ENCODE results near the gene INTS6L.

Gene INTS6L, protein sequence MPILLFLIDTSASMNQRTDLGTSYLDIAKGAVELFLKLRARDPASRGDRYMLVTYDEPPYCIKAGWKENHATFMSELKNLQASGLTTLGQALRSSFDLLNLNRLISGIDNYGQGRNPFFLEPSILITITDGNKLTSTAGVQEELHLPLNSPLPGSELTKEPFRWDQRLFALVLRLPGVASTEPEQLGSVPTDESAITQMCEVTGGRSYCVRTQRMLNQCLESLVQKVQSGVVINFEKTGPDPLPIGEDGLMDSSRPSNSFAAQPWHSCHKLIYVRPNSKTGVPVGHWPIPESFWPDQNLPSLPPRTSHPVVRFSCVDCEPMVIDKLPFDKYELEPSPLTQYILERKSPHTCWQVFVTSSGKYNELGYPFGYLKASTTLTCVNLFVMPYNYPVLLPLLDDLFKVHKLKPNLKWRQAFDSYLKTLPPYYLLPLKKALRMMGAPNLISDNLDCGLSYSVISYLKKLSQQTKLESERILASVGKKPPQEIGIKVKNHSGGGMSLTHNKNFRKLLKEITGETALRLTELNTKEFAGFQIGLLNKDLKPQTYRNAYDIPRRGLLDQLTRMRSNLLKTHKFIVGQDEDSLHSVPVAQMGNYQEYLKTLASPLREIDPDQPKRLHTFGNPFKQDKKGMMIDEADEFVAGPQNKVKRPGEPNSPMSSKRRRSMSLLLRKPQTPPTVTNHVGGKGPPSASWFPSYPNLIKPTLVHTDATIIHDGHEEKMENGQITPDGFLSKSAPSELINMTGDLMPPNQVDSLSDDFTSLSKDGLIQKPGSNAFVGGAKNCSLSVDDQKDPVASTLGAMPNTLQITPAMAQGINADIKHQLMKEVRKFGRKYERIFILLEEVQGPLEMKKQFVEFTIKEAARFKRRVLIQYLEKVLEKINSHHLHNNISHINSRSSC

GRCh38 chrX:135520553-135521404 is at the start of gene INTS6L:
INTS6L (plus strand) TSS chrX:135520660; CDS start chrX:135520993, 333 bp downstream.
- peak; percentile 89 for DNase-seq (ENCODE audit: low spot score)

DNA sequence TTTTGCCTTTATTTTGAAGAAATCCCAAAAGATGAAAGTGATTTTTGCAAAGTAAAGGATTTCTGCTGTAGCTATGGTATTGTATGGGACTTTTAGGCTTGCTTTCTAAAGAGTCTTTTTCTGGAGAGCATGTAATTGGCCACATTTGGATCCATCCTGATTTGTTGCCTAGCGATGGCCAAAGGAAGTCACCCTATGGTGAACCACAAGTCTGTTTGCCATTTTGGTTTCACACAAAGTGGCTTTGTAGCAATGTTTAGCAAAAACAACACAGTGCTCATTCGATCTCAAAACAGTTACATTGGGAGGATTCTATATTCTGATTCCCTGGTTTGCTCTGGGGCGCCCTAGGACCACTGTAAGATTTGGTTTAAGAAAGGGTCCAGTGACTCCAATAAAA is 44.1 kb upstream of the INTS6L start:
- no peak for DNase-seq (ENCODE audit: low spot score)

DNA sequence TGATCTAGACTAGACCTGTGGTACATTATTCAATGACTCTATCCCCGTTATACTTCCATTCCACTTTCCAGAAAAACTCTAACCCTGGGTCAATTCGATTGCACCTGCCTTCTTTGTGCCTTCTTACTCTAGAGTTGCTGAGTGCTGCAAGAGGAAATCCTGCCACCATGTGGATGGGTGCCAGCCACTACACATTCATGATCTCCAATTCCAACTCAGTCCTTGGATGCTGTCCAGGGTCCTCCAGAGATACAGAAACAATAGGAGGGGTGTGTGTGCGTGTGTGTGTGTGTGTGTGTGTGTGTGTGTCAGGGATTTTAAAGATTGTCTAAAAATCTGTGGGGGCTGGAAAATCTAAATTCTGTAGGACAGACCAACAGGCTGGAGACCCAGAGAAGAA is 42.9 kb upstream of the INTS6L start:
- peak; percentile 63 for DNase-seq (ENCODE audit: low spot score)

GRCh38 chrX:135480076-135480475 is 40.4 kb upstream of the INTS6L start:
- no peak for DNase-seq (ENCODE audit: low spot score)

DNA sequence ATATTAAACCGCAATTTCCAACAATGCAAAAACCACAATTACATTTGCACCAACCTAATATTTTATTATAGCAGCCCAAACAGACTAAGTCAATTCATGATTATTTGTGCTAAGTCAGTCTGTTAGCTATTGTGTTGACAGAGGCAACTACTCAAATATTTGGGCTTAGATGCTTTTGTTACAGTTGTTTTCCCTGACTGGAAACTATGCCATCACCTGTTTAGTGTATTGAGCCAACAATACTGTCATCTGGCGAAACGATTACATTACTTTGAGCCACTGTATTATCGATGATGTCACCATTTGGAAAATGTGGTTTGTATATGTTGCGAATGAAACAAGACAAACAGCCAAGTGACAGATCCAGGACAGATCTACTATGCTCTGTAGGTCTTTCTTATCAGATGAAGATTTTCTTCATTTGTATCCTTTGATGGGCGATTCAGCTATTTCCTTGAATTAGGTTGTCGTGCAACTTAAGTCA is 38.7 kb upstream of the INTS6L start:
- no peak for DNase-seq (ENCODE audit: low spot score)

DNA sequence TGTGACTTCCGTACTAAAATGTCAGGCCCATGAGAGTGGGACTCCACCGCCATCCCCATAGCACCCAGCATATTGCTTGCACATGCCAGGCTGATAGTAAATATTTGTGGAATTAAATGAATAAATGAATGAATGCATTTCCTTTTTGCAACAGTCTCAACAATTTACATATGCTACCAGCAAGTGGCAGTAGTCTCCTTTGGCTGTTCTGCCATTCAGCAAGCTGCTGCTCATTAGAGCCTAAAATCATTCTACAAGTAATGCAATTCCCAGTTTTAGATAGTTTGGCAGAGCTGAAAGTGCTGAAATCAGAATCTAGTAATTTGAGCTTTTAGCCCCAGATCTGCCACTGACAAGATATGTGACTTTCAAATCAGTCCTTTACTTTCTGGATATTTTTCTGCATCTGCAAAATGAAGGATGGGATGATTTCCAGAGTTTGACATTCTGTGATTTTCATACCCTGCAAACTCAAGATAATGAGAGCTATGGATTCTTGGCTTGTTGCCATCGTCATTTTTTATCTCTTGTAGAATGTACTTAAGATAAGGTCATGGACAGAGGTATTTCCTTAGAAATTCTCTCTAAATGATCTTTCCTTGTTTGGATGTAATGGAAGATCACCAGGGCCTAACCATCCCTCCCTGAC is 35.7 kb upstream of the INTS6L start:
- peak; percentile 14 for DNase-seq (ENCODE audit: low spot score)

DNA sequence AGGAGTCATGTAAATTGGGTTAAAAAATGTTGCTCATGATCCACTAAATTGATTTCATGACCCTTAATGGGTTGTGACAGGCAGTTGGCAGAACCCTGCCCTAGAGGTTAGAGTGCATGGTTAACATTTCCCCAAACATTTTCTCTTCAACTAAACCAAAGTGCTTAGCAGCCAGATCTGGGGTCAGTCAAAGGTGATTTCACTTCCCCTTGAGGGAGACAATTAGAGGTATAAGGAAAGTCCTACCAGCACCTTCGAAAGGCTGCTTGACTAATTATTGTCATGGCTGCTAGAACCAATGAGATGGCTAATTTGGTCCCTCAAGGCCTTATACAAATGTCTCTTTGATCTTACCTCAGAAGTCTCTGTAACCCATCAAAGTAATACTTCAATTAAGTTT is 30.9 kb upstream of the INTS6L start:
- no peak for DNase-seq (ENCODE audit: low spot score)

GRCh38 chrX:135490979-135491514 is 29.4 kb upstream of the INTS6L start:
- no peak for DNase-seq (ENCODE audit: low spot score)

DNA sequence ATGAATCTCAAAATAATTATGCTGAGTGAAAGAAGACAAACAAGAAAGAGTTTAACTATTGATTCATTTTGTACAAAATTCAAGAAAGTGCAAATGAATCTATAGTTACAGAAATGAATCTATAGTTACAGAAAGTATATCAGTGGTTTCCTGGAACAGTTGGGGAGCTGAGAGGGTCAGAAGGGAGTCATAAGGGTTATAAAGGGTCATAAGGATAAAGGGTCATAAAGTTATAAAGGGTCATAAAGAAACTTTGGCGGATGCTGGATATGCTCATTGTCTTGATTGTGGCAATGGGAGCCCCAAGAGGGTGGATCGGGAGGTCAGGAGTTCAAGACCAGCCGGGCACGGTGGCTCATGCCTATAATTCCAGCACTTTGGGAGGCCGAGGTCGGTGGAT is 26.0 kb upstream of the INTS6L start:
- no peak for DNase-seq (ENCODE audit: low spot score)

DNA sequence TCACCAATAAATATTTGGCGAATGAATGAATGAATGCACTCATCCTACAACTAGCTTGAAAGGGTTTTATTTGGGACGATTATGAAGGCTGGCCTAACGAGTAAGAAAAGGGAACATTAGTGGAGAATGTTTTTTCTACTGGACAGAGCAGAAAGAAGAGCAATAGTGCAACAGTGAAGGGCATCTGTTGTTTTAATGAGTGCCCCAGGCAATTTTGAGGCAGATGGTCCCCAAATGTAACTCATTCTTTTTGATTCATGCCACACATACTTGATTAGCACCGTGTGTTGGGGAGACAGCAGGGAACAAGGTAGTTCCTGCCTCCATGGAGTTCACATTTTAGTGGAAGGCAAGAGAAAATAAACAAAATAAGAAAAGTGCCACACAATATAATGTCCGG is 22.7 kb upstream of the INTS6L start:
- no peak for DNase-seq (ENCODE audit: low spot score)

DNA sequence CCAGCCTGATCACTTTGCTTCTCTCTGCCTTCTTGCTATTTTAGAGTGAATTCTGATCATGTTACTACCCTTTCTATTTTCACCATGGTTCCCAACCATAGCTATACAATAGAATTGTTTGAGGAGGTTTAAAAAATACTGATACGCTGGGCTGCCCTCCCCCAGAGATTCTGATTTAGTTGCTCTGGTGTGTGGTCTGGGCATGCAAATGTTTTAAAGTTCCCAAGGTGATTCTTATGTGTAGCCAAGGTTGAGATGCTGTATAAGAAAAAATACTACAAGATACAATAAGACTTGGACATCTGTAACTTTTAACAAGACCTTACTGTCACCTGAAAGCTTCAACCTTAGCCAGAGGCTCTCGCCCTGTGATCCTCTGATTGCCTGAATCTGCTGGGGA is 22.2 kb upstream of the INTS6L start:
- DNase-seq (ENCODE audit: low spot score) = no peak

DNA sequence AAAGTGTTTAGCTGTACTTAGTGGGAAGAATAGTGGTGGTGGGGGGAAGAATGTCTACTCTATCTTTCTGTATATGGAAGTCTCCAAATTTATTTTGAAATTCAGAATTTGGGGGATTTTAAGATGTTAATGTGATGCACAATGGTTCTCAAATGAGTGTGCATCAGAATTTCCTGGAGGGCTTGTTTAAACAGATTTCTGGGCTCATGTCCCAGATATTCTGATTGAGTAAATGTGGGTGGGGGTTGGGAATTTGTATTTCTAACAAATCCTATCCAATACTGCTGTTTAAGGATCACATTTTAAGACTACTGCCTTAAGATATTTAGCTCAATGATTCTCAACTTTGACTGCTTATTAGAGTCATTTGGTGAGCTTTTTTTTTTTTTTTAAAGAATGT is 15.1 kb upstream of the INTS6L start:
- no peak for DNase-seq (ENCODE audit: low spot score)

GRCh38 chrX:135509885-135510284 is 10.6 kb upstream of the INTS6L start:
- no peak for DNase-seq (ENCODE audit: low spot score)

GRCh38 chrX:135512508-135513129 is 7.8 kb upstream of the INTS6L start:
- no peak for DNase-seq (ENCODE audit: low spot score)

GRCh38 chrX:135513130-135513515 is 7.3 kb upstream of the INTS6L start:
- no peak for DNase-seq (ENCODE audit: low spot score)

- DNase-seq (ENCODE audit: low spot score) = no peak
Measured at GRCh38 chrX:135516376-135516775, 4.1 kb upstream of the INTS6L start.

- no peak for DNase-seq (ENCODE audit: low spot score)
Measured at GRCh38 chrX:135518161-135518560, 2.3 kb upstream of the INTS6L start.

DNA sequence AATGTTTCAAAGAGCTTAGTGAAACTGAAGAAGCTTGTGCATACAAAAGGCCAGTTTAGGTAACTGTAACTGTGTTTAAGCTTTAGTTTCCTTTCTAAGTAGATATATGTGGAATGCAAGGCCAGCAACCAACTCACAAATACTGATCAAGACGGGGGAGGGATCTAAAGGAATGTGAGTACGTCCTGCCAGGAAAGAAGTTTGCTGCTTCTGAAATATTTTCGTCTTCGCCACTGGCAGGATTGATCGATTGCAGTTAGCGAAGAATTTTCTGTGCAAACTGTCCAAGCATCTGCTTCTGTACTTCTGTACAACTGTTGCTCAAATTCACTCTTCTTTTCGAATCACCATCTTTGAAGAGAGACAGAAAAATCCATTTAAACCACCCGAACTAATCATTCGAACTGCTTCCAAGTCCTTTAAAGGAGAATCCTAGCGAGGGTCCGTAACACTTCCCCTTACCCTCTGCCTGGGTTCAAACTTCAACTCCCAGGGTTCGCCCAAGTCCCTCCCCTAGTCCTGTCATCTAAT is 373 bp upstream of the INTS6L start:
- DNase-seq (ENCODE audit: low spot score) = no peak

DNA sequence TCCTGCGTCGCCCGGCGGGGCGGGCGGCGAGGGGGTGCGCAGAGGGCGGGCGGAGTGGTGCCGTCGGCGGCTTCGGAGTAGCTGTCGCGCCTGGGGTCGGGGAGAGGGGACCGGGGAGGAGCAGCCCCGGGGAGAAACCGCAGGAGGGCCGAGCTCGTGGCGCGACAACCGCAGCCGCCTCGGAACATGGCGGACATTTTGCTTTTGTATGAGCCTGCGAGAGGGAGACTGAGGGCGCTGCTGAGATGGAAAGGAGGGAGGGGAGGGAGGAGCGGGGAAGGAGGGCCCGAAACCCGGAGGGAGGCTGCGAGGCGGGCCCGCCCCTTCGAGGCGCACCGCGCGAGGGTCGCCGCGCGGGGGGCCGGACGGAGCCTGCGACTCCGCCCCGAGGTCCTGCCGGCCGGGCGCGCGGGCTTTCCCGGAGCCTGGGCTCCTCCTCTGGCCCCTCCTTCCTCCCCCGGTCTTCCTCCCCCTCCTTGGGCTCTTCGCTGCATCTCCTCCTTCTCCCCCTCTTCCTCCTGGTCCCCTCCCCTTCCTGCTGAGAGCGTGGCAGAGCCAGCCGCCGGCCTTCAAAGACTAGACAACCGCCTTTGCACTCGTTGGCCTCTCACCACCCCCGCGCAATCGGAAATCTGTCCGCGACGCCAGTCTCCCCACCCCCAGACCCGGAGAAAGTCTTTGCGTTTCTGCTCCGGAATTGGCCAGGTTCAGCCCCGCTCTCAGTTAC is 1.1 kb downstream of the INTS6L start:
- DNase-seq (ENCODE audit: low spot score) = peak; percentile 85

GRCh38 chrX:135522132-135522530 is 1.7 kb downstream of the INTS6L start:
- no peak for DNase-seq (ENCODE audit: low spot score)

All from globus pallidus (tissue), 1 donor.